HG03097 (cell line): ENCODE measurements around the gene TNFRSF13B.
"Not testable (repeated sequence)": the region's sequence is repeated elsewhere in the genome, so short reads cannot be mapped to it uniquely, and the experiment has no call there.

Experiments
- ATAC-seq: cut with Tn5 transposase; IDR thresholded peaks from one replicate; pipeline ENCODE4 v1.9.1; 2021; ENCODE audit not compliant: unreplicated experiment, low FRiP score

TNFRSF13B gene

DNA sequence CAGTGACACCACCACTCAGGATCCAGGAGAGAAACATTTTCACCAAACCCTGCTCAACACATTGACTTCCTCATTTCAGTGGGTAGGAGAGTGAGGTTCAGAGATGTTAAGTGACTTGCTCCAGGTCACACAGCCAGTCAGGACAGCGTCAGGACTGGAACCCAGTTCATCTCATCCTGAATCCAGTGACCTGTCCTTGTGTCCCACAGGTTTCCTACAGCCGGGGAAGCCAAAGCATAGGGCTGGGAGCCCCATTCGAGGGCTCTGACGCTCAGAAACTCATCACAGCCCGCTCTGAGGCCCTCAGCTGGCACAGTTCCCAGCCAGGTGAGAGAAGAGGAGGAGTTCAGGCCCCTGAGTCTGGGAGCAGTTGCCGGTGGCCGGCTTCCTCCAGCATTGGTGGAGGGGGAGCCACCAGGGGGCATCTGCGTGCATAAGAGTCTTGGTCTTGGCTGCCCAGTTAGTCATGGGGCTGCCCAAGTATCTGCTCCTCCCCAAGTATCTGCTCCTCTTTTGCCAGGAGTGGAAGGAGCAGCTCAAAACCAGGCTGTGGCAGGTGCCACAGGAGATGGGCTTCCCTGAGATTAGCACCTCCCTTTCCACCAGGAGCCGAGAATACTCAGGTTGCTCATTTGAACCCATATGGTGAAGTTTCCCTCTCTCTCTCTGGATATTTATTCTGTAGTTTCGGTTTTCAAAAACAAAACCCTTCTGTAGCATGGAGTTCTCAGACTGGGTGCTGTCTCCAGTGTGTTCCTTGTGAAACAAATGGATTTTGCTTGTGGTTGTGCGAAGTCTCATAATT, 56.0 kb downstream of the TNFRSF13B start:
- no peak for ATAC-seq

DNA sequence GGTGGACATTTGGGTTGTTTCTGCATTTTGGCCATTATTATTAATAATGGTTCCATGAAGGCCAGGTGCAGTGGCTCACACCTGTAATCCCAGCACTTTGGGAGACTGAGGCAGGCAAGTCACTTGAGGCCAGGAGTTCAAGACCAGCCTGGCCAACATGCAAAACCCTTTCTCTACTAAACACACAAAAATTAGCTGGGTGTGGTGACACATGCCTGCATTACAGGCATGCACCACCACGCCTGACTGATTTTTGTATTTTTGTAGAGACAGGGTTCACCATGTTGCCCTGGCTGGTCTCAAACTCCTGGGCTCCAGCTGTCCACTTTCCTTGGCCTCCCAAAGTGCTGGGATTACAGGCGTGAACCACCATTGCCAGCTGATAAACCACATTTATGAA, 58.5 kb downstream of the TNFRSF13B start:
- no peak for ATAC-seq

DNA sequence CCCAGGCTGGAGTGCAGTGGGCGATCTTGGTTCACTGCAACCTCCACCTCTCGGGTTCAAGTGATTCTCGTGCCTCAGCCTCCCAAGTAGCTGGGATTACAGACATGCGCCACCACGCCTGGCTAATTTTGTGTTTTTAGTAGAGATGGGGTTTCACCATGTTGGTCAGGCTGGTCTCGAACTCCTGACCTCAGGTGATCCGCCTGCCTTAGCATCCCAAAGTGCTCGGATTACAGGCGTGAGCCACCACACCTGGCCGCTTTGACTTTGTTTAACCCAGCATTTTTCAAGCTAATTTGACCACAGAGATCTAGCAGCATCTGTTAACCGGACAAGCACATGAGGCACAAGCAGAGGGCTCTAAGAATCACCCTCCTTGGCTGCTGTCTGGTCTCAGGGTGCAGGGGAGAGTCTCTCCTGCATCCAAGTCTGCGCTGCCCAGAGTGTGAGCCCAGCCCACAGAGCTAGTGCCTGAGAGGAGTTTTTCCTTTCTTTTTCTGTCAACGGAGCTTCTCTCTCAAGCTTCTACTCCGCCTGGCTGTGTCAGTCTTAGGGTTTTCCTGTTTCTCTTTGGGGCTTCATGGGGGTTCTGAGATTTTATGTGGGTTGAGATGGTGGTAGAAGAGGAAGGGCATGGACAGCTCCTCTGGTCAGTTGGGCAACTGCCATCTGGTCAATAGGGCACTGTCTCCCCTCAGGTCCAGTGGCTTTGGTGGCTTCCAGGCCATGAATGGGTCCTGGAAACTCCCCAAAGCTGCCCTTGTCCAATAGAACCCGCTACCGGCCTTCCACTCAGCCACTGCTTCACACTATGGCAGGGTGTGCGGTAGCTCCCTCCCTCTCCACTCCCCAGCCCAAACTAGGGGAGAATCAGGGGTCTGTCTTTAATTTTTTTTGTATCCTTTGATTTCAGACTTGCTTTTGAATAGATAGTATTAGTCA, 59.6 kb downstream of the TNFRSF13B start:
- no peak for ATAC-seq

DNA sequence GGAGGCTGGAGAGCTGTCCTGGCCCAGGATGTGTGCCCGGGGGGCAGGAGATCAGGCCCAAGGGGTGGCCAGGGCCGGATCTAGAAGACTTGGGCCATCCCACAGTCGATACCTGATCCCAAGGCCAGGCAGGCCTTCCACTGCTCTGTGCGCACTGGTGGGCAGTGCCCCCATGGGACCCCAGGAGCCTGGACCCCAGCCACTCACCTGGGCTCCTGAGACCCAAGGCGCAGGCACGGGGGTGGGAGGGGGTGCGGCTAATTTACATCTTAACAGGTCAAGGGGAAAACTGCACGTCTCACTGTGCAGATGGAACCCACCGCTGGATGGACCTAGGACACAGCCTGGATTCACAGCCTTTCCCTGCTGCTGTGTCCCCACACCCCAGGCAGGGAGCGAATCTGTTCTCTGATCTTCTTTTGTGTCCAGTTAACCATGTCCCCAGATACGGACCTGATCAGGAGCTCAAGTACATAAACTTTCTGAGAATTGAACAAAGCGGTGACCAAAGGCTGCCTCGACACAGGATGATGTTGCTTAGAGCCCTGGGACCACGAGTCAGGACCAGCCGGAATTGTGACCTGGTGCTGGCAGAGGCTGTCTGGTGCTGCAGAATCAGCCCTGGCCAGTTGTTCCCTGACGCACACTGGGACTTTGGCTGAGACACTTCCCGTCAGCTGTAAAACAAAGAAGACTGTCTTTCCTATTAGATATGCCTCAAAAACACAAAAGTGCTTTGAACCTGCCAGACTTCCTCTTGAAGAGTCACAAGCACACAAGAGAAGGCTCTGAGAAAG, 60.6 kb downstream of the TNFRSF13B start:
- no peak for ATAC-seq

DNA sequence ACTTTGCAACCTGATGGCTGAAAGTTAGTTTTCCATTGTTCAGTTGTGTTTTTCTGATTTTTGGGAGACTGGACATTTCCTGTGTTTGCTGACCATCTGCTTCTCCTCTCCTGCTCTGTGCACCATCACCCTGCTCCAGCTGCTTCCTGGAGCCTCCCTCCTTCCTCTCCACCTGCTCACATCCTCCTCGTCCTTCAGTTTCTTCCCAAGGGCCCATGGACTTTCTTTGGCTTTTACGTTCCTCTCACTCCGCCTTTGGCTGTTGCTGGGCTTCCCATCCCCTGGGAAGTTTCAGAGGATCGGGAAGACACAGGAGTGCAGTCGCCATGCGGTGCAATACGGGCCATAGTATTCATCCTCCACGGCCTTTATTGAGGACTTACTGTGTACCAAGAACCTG, 61.6 kb downstream of the TNFRSF13B start:
- ATAC-seq: no peak

DNA sequence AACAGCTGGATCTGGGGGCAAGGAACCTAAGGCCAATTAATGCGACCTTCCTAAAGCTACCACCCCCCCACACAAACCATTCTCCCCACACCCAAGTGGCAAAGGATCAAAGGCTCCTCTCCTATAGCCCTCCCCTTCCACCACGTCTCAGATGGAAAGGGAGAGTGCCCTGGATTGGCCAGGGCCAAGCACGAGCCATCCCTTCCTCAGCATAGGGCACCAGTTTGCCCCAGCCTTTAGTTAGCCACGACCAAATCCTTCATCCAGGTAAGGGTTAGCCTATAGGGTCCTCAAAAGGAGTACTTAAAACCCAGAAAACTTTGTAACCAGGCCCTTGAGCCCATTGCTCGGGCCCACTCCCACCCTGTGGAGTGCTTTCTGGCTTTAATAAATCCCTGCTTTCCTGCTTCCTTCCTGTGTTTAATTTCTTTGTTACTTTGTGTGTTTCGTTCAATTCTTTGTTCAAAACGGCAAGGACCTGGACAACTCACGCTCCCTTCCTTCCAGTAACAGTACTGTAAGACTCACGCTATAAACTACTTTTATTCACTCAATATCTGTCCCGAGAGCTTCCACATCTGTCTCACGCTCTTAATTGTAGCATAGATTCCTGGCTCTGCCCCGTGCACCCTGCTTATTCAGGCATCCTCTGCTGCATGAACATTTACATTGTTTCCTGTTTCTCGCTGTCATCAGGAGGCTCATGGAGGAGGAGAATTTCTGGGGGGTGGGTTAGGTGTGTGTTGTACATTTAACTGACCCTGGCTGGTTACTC, 62.3 kb downstream of the TNFRSF13B start:
- ATAC-seq: no peak

DNA sequence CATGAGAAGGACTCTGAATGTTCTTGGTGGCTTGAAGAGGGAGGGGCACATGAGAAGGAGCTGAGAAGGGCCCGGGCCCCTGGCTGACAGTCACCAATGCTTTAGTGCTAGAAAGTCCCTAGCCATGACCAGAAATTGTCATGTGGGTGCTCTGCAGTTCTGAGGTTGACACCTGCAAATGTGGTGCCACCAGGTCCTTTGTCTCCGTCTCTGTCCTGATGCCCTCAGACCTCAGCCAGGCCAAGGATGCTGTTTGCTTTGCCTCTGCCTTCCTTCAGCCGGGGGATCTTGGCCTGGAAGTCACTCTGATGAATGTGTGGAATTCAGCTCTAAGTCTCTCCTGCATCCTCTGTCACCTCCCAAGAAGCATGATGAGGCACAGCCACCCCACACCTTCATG, 63.6 kb downstream of the TNFRSF13B start:
- ATAC-seq: no peak

DNA sequence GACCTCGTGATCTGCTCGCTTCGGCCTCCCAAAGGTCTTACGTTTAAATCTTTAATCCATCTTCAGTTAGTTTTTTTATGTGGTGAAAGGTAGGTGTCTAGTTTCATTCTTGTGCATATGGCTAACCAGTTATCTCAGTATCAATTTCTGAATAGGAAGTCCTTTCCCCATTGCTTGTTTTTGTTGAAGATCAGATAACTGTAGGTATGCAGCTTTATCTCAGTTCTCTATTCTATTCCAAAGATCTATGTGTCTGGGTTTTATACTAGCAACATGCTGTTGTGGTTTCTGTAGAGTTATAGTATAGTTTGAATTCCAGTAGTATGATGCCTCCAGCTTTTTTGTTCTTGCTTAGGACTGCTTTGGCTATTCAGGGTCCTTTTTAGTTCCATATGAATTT, 65.2 kb downstream of the TNFRSF13B start:
- ATAC-seq: no peak

DNA sequence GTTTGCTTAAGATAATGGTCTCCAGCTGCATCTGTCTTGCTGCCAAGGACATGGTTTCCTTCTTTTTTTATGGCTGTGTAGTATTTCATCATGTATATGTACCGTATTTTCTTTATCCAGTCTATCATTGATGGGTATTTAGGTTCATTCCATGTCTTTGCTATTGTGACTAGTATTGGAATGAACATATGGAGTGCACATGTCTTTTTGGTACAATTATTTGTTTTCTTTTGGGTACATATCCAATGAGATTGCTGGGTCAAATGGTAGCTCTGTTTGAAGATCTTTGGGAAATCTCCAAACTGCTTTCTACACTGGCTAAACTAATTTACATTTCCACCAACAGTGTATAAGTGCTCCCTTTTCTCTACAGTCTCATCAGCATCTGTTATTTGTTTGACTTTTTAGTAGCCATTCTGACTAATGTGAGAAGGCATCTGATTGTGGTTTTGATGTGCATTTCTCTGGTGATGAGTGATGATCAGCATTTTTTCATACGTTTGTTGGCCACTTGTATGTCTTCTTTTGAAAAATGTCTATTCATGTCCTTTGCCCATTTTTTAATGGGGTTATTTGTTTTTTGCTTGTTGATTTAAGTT, 66.2 kb downstream of the TNFRSF13B start:
- ATAC-seq: no peak

DNA sequence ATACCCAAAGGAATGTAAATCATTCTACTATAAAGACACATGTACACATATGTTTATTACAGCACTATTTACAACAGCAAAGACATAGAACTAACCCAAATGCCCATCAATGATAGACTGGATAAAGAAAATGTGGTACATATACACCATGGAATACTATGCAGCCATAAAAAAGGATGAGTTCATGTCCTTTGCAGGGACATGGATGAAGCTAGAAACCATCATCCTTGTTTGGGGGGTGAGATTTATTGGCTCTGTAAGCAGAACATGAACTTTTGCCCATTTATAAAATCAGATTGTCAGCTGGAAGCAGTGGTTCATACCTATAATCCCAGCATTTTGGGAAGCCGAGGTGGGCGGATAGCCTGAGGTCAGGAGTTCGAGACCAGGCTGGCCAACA, 68.8 kb downstream of the TNFRSF13B start:
- not testable (repeated sequence) for ATAC-seq

DNA sequence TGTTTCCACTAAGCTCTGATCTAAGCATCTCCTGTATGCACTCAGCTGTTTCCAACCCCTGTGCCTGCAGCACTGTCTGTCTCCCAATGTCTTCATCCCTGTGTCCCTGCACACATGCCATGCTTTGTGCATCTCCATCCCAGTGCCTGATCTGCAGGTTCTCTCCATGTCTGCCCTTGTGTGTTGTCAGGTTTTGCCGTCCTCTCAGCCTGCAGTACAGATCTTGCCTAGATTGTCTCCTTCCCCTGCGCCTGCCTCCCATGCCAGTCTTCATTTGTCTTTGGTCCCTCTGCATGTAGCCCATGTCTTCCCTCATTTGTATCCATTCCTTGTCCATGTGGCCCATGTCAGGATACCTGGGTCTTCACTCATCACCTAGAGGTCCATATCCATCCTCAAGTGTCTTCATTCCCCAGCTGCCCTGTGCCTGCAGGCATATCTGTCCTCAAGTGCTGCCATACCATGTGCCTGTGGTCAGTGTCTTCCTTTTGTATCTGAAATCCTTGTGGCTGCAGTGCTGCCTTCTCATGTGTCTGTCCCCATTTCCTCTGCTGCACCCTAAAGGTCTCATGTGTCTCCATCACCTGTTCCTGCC, 71.5 kb downstream of the TNFRSF13B start:
- no peak for ATAC-seq

DNA sequence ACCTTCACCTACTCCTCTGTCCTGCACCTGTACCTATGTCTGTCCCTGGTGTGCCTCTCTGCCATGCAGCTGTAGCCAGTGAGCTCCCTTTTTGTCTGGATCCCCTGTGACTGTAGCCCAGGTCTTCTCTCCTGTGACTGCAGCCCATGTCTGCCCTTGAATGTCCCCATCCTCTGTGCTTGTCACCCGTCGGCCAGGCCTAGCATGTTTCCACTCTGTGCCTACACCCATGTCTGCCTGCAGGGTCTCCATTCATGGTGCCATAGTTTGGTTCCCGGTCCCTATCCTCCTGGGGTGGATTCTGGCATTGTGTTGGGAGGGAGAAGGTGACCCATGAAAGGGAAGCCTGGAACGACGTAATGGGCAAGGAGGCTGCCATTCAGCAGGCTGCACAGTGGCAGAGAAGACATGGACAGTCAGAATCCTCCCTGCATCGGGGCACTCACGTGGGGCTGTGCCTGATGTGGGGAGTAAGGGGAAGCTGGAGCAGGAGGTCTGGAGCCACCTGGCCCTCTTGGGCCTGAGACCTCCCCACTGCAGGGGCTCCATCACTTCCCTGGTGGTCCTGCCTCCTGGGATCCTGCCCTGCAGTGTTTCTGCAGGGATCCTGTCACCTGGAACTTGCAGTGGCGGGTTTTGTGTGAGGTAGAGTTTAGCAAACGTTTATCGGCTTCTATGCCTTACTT, 74.6 kb downstream of the TNFRSF13B start:
- not testable (repeated sequence) for ATAC-seq

DNA sequence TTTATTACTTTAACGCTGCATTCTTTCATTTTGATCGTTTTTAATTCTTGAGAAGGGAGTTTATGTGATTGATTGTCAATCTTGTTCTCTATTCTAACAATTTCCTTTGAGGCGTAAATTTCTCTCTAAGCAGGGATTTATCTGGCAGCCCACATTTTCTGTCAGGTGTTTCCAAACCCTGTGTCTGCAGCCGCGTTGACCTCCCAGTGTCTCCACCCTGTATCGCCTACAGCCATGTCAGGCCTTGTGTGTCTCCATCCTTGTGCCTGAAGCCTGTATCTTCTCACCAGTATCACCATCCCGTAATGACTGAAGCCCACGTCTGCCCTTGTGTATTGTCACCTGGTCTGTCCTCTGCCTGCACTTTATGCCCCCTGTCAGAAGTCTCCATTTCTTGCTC, 75.7 kb downstream of the TNFRSF13B start:
- ATAC-seq: not testable (repeated sequence)

DNA sequence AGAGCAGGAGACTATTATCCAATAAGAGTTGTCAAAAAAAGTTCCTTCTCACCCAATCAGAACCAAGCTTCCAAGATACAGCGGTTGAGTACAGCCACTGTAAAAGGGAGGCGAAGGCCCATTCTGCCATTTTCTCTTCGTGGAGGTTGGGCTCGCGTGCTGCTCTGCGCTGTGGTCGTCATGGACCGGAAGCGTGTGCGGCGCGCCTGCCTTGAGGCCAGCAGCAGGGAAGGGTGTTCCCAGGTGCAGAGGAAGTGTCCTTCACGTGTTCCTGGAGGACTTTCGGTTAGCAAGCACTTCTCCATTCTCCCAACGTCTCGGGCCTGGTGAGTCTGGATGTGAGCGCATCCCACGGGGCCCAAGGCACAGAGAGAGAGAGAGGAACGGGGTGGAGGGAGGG, 78.4 kb downstream of the TNFRSF13B start:
- ATAC-seq: not testable (repeated sequence)

DNA sequence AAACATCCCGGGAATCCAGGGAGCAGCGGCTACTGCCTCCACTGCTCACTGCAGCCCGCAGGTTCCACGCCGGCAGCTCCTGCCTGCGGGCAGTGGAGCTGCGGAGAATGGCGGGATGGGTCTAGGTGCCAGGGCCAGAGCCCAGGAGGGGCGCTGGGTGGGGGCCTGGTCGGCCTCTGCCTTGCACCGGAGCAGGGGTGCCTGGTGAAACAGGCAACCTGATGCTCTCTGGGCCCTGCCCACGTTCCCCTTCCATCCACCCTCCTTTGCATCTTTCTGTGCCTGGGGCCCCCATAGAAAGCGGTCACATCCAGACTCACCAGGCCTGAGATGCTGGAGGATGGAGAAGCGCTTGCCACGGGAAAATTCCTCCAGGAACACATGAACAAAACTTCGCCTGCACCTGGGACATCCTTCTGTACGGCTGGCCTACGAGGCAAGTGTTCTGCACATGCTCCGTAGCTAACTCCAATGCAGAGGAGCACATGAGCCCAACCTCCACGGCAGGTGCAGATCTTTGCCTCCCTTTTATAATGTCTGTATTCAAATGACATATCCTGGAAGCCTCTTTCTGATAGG, 79.0 kb downstream of the TNFRSF13B start:
- ATAC-seq: not testable (repeated sequence)

DNA sequence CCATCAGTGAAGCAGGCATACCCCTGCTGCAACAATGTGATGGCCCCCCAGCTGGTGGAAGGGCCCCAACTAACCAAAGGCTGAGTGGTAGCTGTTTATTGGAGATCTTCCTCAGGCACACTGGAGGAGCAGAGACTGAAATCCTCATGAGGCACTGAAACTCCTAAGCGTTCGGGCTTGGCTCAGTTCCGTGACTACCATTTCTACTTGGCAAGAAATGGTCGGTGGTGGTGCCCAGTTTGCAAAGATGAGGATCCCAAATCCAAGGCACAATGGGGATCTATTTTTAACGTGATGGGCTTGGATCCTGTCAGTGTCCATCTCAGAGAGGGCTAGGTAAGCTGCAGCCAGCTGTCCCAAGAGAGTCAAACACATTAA, 82.8 kb downstream of the TNFRSF13B start:
- ATAC-seq: no peak
